Ovary (tissue), 3 donors: Measurements from ENCODE around the gene CKAP5.

Source experiments
- EP300 ChIP-seq: sonication (generic); formaldehyde crosslinking; IDR thresholded peaks from one replicate; pipeline ENCODE4 v1.6.1; 2017; ENCODE audit warnings: antibody characterized with exemption
- POLR2A ChIP-seq: fragments of 450-650 bp; IDR thresholded peaks from one replicate; pipeline ENCODE4 v1.6.1; 2017; ENCODE audit warnings: antibody characterized with exemption, mild to moderate bottlenecking, moderate library complexity
- TF ChIP-seq, protein P1 (sequence below), 3 donors: fragments of 450-650 bp in 2 of 3; fragments of 200-600 bp in 1 of 3; IDR thresholded peaks; one replicate each; pipeline versions ENCODE4 v1.5.1 to v1.8.0; 2016 to 2022; ENCODE audit warnings: antibody characterized with exemption in 3 of 3, mild to moderate bottlenecking in 1 of 3
- donor health status: DM: no; HTN: no; CAD: no.

DNA sequence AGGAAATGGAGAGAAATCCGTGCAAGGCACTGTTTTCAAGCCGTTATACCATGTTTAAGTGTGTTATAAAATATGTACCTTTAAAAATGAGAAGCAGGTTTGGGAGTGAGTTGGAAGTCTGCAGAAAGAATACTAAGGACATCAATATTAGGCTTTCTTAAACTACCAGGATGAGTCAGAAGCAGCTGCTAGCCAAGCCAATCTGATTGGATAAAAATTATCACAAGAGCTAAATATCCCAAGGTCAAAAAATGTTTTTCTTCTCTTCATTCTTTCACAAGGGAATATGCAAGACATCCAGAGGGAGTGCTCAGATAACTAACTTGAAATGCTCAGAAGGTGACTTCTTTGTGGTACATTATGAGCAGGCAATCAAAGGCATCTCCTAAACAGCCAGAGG, 19.3 kb upstream of the CKAP5 start:
- TF ChIP-seq EP300 = no peak
- no peak for TF ChIP-seq POLR2A
- TF ChIP-seq, protein P1, sequence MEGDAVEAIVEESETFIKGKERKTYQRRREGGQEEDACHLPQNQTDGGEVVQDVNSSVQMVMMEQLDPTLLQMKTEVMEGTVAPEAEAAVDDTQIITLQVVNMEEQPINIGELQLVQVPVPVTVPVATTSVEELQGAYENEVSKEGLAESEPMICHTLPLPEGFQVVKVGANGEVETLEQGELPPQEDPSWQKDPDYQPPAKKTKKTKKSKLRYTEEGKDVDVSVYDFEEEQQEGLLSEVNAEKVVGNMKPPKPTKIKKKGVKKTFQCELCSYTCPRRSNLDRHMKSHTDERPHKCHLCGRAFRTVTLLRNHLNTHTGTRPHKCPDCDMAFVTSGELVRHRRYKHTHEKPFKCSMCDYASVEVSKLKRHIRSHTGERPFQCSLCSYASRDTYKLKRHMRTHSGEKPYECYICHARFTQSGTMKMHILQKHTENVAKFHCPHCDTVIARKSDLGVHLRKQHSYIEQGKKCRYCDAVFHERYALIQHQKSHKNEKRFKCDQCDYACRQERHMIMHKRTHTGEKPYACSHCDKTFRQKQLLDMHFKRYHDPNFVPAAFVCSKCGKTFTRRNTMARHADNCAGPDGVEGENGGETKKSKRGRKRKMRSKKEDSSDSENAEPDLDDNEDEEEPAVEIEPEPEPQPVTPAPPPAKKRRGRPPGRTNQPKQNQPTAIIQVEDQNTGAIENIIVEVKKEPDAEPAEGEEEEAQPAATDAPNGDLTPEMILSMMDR (IDR thresholded peaks at IDR 0.05) = no peak
